Naive thymus-derived CD4-positive, alpha-beta T cell (primary cell): ENCODE data around the gene GYPC. TPM values are rescaled to one million over a fixed set of nuclear protein-coding genes. Genes with fewer than 3 reads are reported as not detected.
"Not testable (repeated sequence)": the region's sequence is repeated elsewhere in the genome, so short reads cannot be mapped to it uniquely, and the experiment has no call there.

Source experiments
- ATAC-seq: fragments of 150-1000 bp; cut with Tn5 transposase; 2 replicates; pipeline ENCODE4 v1.10.0; 2021; ENCODE audit warnings: mild to moderate bottlenecking, moderate library complexity
- CTCF ChIA-PET: fragments of 350-600 bp; sonication (Branson Sonifier 250); formaldehyde crosslinking; loops from one replicate; lab custom pipeline; 2021; ENCODE audit warnings: antibody characterized with exemption; lab: Charles Lee
- POLR2A ChIA-PET: fragments of 350-600 bp; sonication (Branson Sonifier 250); formaldehyde crosslinking; loops from one replicate; lab custom pipeline; 2021; ENCODE audit warnings: antibody characterized with exemption, inconsistent platforms; lab: Charles Lee
- DNase-seq, 9 donors: peaks; one replicate each; pipeline versions ENCODE4 v3.0.0 to v3.0.0-alpha.2; 2020 to 2022; ENCODE audit warnings: mixed read lengths in 1 of 9
- H3K27ac ChIP-seq: one replicate; pipeline ENCODE4 v1.7.0; 2013; ENCODE audit warnings: mild to moderate bottlenecking, low read depth, low read length, moderate library complexity
- H3K27me3 ChIP-seq, 2 donors: one replicate each; pipeline ENCODE4 v1.7.0; 2013; ENCODE audit warnings: low read length in 2 of 2, mild to moderate bottlenecking in 2 of 2, moderate library complexity in 2 of 2; ENCODE audit not compliant: control insufficient read depth in 2 of 2, insufficient read depth in 2 of 2
- H3K36me3 ChIP-seq, 3 experiments: 1 replicate in 2 of 3; 2 replicates in 1 of 3; pipeline ENCODE4 v1.7.0; 2013; ENCODE audit warnings: low read length in 3 of 3, mild to moderate bottlenecking in 3 of 3, moderate library complexity in 1 of 3; ENCODE audit not compliant: insufficient read depth in 3 of 3, control insufficient read depth in 2 of 3
- H3K4me1 ChIP-seq, 2 donors: one replicate each; pipeline ENCODE4 v1.7.0; 2013; ENCODE audit warnings: low read length in 2 of 2, mild to moderate bottlenecking in 2 of 2, moderate library complexity in 1 of 2; ENCODE audit not compliant: control insufficient read depth in 2 of 2, insufficient read depth in 2 of 2
- H3K4me3 ChIP-seq: 2 replicates; pipeline ENCODE4 v1.7.0; 2013; ENCODE audit warnings: mild to moderate bottlenecking, low read length
- H3K9me3 ChIP-seq, 3 experiments: 1 replicate in 2 of 3; 2 replicates in 1 of 3; pipeline ENCODE4 v1.7.0; 2013; ENCODE audit warnings: low read length in 3 of 3; ENCODE audit not compliant: control insufficient read depth in 2 of 3
- H3K27ac Mint-ChIP-seq, 9 donors: one replicate each; pipeline ENCODE4 v1.8.0; 2020 to 2022; ENCODE audit warnings: mixed read lengths in 9 of 9, mild to moderate bottlenecking in 8 of 9, moderate library complexity in 5 of 9, inconsistent platforms in 2 of 9
- H3K27me3 Mint-ChIP-seq, 5 donors: one replicate each; pipeline ENCODE4 v1.8.0; 2021 to 2022; ENCODE audit warnings: mixed read lengths in 5 of 5, mild to moderate bottlenecking in 1 of 5
- H3K36me3 Mint-ChIP-seq, 5 donors: one replicate each; pipeline ENCODE4 v1.8.0; 2020 to 2022; ENCODE audit warnings: mixed read lengths in 5 of 5, mild to moderate bottlenecking in 3 of 5, inconsistent platforms in 1 of 5
- H3K4me1 Mint-ChIP-seq, 7 donors: one replicate each; pipeline ENCODE4 v1.8.0; 2020 to 2022; ENCODE audit warnings: mixed read lengths in 7 of 7, mild to moderate bottlenecking in 3 of 7, inconsistent platforms in 1 of 7
- H3K4me3 Mint-ChIP-seq, 10 donors: one replicate each; pipeline ENCODE4 v1.8.0; 2020 to 2022; ENCODE audit warnings: mild to moderate bottlenecking in 10 of 10, mixed read lengths in 10 of 10, moderate library complexity in 6 of 10, inconsistent platforms in 2 of 10
- H3K9me3 Mint-ChIP-seq, 11 donors: one replicate each; pipeline ENCODE4 v1.8.0; 2020 to 2022; ENCODE audit warnings: mixed read lengths in 11 of 11, mild to moderate bottlenecking in 4 of 11, inconsistent platforms in 1 of 11, moderate library complexity in 1 of 11
- intact Hi-C, 2 donors: fragments of 100-400 bp; cut with micrococcal nuclease; formaldehyde crosslinking; loops; one replicate each; pipeline ENCODE4 v1.15.1; 2023
- polyA plus RNA-seq, 2 donors: library from polyadenylated mRNA; unstranded; fragments of 300-500 nt; fragmentation: Illumina TruSeq; gene quantifications; one replicate each; pipeline ENCODE4 v1.2.3, GENCODE V29; 2021
- total RNA-seq, 6 experiments: library from RNA in 5 of 6; stranded (reverse) in 5 of 6; gene quantifications; 1 replicate in 5 of 6; 2 replicates in 1 of 6; pipeline ENCODE4 v1.2.3 and lab custom pipeline; 2021 to 2026

Gene GYPC
- total and polyA plus RNA-seq, 7 experiments from 2014 or later: 114 to 277 (median 140) TPM

- Histone ChIP-seq H3K36me3 (no peaks in the 10 kb centered on the region), H3K27me3 (no peaks in the 10 kb centered on the region), H3K4me1 (no peaks in the 10 kb centered on the region), H3K27ac (no peak overlapping the region), H3K4me3 (no peak overlapping the region), H3K9me3 (no peaks in the 10 kb centered on the region)
- Mint-ChIP-seq H3K4me1 (peaks cover 0 to 18% (median 14%) of the 10 kb centered on the region in 7 donors), H3K27me3 (peaks cover 0 to 17% (median 0%) of the 10 kb centered on the region in 5 donors), H3K9me3 (no peaks in the 10 kb centered on the region), H3K27ac (peak overlapping the region in 3 of 9 donors; percentile 17 to 79 (median 29)), H3K36me3 (peaks cover 0 to 4% (median 1%) of the 10 kb centered on the region in 5 donors), H3K4me3 (no peak overlapping the region)
- ChIA-PET CTCF (no interaction called here), POLR2A (no interaction called here)
- intact Hi-C loops: no loop called here
- DNase-seq (no peak), ATAC-seq (peak; percentile 26)
These were observed 58.4 kb downstream of the GYPC start for GRCh38 chr2:126714191-126714965.

GRCh38 chr2:126715111-126715510 lies 59.2 kb downstream of the GYPC start:
- H3K4me3 Mint-ChIP-seq: no peak overlapping the region
- Histone ChIP-seq H3K27ac (no peak overlapping the region), H3K9me3 (no peaks in the 10 kb centered on the region), H3K4me3 (no peak overlapping the region), H3K27me3 (no peaks in the 10 kb centered on the region), H3K4me1 (no peaks in the 10 kb centered on the region), H3K36me3 (no peaks in the 10 kb centered on the region)
- H3K27ac Mint-ChIP-seq: peak overlapping the region in 1 of 9 donors; percentile 79
- peaks cover 0 to 24% (median 14%) of the 10 kb centered on the region in 7 donors for H3K4me1 Mint-ChIP-seq
- POLR2A ChIA-PET: no interaction called here
- ATAC-seq (no peak), DNase-seq (no peak)
- H3K36me3 Mint-ChIP-seq: peaks cover 0 to 9% (median 1%) of the 10 kb centered on the region in 5 donors
- intact Hi-C loops: no loop called here
- CTCF ChIA-PET: no interaction called here
- H3K27me3 Mint-ChIP-seq: peaks cover 0 to 14% (median 0%) of the 10 kb centered on the region in 5 donors
- no peaks in the 10 kb centered on the region for H3K9me3 Mint-ChIP-seq

- Histone ChIP-seq H3K9me3 (no peaks in the 10 kb centered on the region), H3K27me3 (no peaks in the 10 kb centered on the region), H3K4me1 (no peaks in the 10 kb centered on the region), H3K27ac (no peak overlapping the region), H3K36me3 (no peaks in the 10 kb centered on the region), H3K4me3 (no peak overlapping the region)
- DNase-seq (no peak), ATAC-seq (no peak)
- CTCF ChIA-PET: no interaction called here
- POLR2A ChIA-PET: no interaction called here
- Mint-ChIP-seq H3K27me3 (peaks cover 0 to 13% (median 0%) of the 10 kb centered on the region in 5 donors), H3K4me3 (no peak overlapping the region), H3K4me1 (peaks cover 0 to 24% (median 14%) of the 10 kb centered on the region in 7 donors), H3K27ac (peak overlapping the region in 1 of 9 donors; percentile 42), H3K9me3 (no peaks in the 10 kb centered on the region), H3K36me3 (peaks cover 0 to 9% (median 1%) of the 10 kb centered on the region in 5 donors)
- intact Hi-C loops: no loop called here
These were observed 59.8 kb downstream of the GYPC start for GRCh38 chr2:126715576-126716406.

DNA sequence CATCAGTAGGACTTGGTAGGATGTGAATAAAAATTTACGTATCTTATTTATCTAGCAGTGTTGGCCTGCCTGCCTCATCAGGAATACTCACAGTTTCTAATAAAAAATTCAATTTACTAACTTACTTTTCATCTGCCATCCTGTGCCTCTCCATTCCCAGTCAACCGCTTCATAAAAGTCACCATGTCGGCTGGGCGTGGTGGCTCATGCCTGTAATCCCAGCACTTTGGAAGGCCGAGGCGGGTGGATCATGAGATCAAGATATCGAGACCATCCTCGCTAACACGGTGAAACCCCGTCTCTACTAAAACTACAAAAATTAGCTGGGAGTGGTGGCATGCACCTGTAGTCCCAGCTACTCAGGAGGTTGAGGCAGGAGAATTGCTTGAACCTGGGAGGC lies 61.3 kb downstream of the GYPC start:
- H3K27me3 Mint-ChIP-seq, H3K36me3 ChIP-seq, H3K4me3 ChIP-seq, H3K27ac Mint-ChIP-seq, H3K27ac ChIP-seq, H3K9me3 Mint-ChIP-seq, H3K36me3 Mint-ChIP-seq, CTCF ChIA-PET, DNase-seq, H3K27me3 ChIP-seq, intact Hi-C loops, ATAC-seq, H3K4me3 Mint-ChIP-seq, H3K9me3 ChIP-seq, POLR2A ChIA-PET, H3K4me1 ChIP-seq: not testable (repeated sequence)
- H3K4me1 Mint-ChIP-seq: peaks cover 0 to 25% (median 13%) of the 10 kb centered on the region in 7 donors

- peak overlapping the region in 1 of 9 donors; percentile 65 for H3K27ac Mint-ChIP-seq
- CTCF ChIA-PET: no interaction called here
- H3K36me3 ChIP-seq: no peaks in the 10 kb centered on the region
- DNase-seq (no peak), ATAC-seq (no peak)
- H3K4me1 ChIP-seq: no peaks in the 10 kb centered on the region
- H3K36me3 Mint-ChIP-seq: peaks cover 0 to 9% (median 4%) of the 10 kb centered on the region in 5 donors
- POLR2A ChIA-PET: no interaction called here
- peaks cover 0 to 6% (median 0%) of the 10 kb centered on the region in 5 donors for H3K27me3 Mint-ChIP-seq
- intact Hi-C loops: no loop called here
- no peaks in the 10 kb centered on the region for H3K9me3 Mint-ChIP-seq
- H3K27me3 ChIP-seq: peaks cover 0 to 3% of the 10 kb centered on the region in 2 donors
- H3K9me3 ChIP-seq: no peaks in the 10 kb centered on the region
- no peak overlapping the region for H3K27ac ChIP-seq
- H3K4me1 Mint-ChIP-seq: peaks cover 0 to 25% (median 7%) of the 10 kb centered on the region in 7 donors
- H3K4me3 ChIP-seq: no peak overlapping the region
- no peak overlapping the region for H3K4me3 Mint-ChIP-seq
These were observed 62.0 kb downstream of the GYPC start for GRCh38 chr2:126717928-126718327.

- no peak overlapping the region for H3K27ac Mint-ChIP-seq
- peaks cover 0 to 4% (median 0%) of the 10 kb centered on the region in 5 donors for H3K27me3 Mint-ChIP-seq
- DNase-seq (no peak), ATAC-seq (no peak)
- no peak overlapping the region for H3K27ac ChIP-seq
- H3K4me3 ChIP-seq: no peak overlapping the region
- POLR2A ChIA-PET: no interaction called here
- peaks cover 0 to 13% (median 4%) of the 10 kb centered on the region in 11 donors for H3K9me3 Mint-ChIP-seq
- peaks cover 0 to 9% (median 4%) of the 10 kb centered on the region in 5 donors for H3K36me3 Mint-ChIP-seq
- intact Hi-C loops: no loop called here
- no peaks in the 10 kb centered on the region for H3K36me3 ChIP-seq
- H3K4me3 Mint-ChIP-seq: no peak overlapping the region
- H3K4me1 ChIP-seq: no peaks in the 10 kb centered on the region
- CTCF ChIA-PET: no interaction called here
- no peaks in the 10 kb centered on the region for H3K9me3 ChIP-seq
- H3K27me3 ChIP-seq: peaks cover 0 to 3% of the 10 kb centered on the region in 2 donors
- H3K4me1 Mint-ChIP-seq: peaks cover 0 to 21% (median 0%) of the 10 kb centered on the region in 7 donors
These were observed 63.4 kb downstream of the GYPC start for GRCh38 chr2:126719191-126719832.
